Activated CD4-positive, alpha-beta T cell treated with anti-CD3 and anti-CD28 coated beads for 24 hours (primary cell): ENCODE results near the gene FADS2.

Experiments
- DNase-seq, 2 donors: peaks; one replicate each; pipeline ENCODE4 v3.0.0-alpha.2; 2020; ENCODE audit warnings: low read depth in 2 of 2

The FADS2 gene

GRCh38 chr11:61846362-61847020, 18.4 kb downstream of the FADS2 start:
- no peak for DNase-seq

GRCh38 chr11:61847914-61848581, 19.9 kb downstream of the FADS2 start:
- DNase-seq: no peak

GRCh38 chr11:61848631-61849030, 20.5 kb downstream of the FADS2 start:
- DNase-seq: no peak

GRCh38 chr11:61850687-61851086, 22.6 kb downstream of the FADS2 start:
- DNase-seq: no peak

GRCh38 chr11:61851113-61851899, 23.2 kb downstream of the FADS2 start:
- no peak for DNase-seq

GRCh38 chr11:61851900-61852295, 23.8 kb downstream of the FADS2 start:
- DNase-seq: no peak

- no peak for DNase-seq
These were observed 25.6 kb downstream of the FADS2 start for GRCh38 chr11:61853698-61854169.

- DNase-seq: no peak
These were observed 26.3 kb downstream of the FADS2 start for GRCh38 chr11:61854206-61854895.

- DNase-seq: no peak
These were observed 27.0 kb downstream of the FADS2 start for GRCh38 chr11:61854966-61855714.

GRCh38 chr11:61855939-61856680, 28.0 kb downstream of the FADS2 start:
- DNase-seq: no peak

GRCh38 chr11:61860054-61860903, 32.2 kb downstream of the FADS2 start:
- no peak for DNase-seq

- no peak for DNase-seq
These were observed 33.5 kb downstream of the FADS2 start for GRCh38 chr11:61861634-61862033.

GRCh38 chr11:61862714-61863547, 34.8 kb downstream of the FADS2 start:
- no peak for DNase-seq

GRCh38 chr11:61863548-61864081, 35.5 kb downstream of the FADS2 start:
- DNase-seq: no peak

GRCh38 chr11:61864814-61865775, 37.0 kb downstream of the FADS2 start:
- DNase-seq: no peak

GRCh38 chr11:61866231-61866957, 38.3 kb downstream of the FADS2 start:
- DNase-seq: no peak

GRCh38 chr11:61866958-61867343, 38.9 kb downstream of the FADS2 start:
- no peak for DNase-seq
